ENCODE results near the gene PHACTR2. TPM values are rescaled to one million over a fixed set of nuclear protein-coding genes. Genes with fewer than 3 reads are reported as not detected.

PHACTR2 gene
- total RNA-seq, 2 experiments from 2014 or later, result 19.6 to 25.0 TPM

DNA sequence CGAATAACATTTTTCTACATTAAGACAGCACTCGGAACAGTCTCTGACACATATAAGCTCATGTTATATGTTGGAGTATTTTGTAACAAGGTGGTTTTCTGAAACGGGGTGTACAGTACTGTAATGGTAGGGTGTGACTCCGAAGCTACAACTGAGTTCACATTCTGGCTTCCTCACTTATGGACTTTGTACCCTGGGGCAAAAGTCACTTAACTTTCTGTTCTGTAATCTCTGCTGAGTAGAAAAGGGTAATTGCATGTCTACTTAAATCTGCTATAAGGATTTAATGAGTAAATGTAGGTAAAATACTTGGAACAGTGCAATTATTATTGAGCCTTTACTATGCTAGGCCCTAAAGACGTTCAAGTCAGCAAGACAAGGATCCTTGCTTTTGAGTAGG, 160.6 kb downstream of the PHACTR2 start:
- Mint-ChIP-seq H3K27ac (no peak overlapping the region), H3K27me3 (no peaks in the 10 kb centered on the region), H3K4me3 (no peak overlapping the region), H3K9me3 (no peaks in the 10 kb centered on the region), H3K4me1 (ENCODE audit: low read depth) (peaks cover 7% of the 10 kb centered on the region), H3K36me3 (ENCODE audit: low read depth) (peaks cover 8% of the 10 kb centered on the region)
- Histone ChIP-seq H3K27ac (ENCODE audit: low read depth in 1 of 2, low read length in 2 of 2) (no peak overlapping the region), H3K36me3 (ENCODE audit: insufficient read depth, low read length) (no peaks in the 10 kb centered on the region), H3K4me3 (ENCODE audit: low read length) (no peak overlapping the region), H3K27me3 (ENCODE audit: control insufficient read depth in 1 of 2, insufficient read depth in 2 of 2, low read length in 2 of 2) (no peaks in the 10 kb centered on the region), H3K9me3 (ENCODE audit: control insufficient read depth in 1 of 2, insufficient read depth in 1 of 2, low read length in 2 of 2) (no peaks in the 10 kb centered on the region), H3K4me1 (ENCODE audit: insufficient read depth, low read length) (peaks cover 9% of the 10 kb centered on the region)
- DNase-seq (no peak), ATAC-seq (ENCODE audit: poor library complexity) (no peak)
- CTCF ChIA-PET, result no interaction called here
- TF ChIP-seq CTCF (IDR thresholded peaks at IDR 0.05), result no peak
- POLR2A ChIA-PET, result no interaction called here
- intact Hi-C loops (cut with DNase I, micrococcal nuclease), result no loop called here

DNA sequence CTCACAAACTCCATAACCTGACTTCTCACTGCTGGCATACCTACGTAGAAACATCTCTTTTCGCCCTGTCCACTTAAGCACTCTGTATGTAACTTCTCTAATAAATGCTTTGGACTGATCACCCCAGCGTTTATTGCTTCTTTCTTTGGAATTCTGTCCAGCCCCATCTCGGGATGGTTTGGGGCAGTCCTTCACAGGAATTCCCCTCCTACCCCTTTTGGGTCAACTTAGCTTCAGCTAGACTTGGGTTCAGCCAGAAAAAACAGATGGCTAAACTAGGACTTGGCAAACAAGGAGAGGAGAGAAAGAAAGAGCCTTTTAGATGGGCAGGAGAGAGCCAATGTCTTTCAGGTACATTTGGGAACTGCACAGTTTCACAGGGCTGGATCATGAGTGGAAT, 161.4 kb downstream of the PHACTR2 start:
- no peak overlapping the region for H3K4me3 ChIP-seq (ENCODE audit: low read length)
- DNase-seq (no peak), ATAC-seq (ENCODE audit: poor library complexity) (no peak)
- TF ChIP-seq CTCF (IDR thresholded peaks at IDR 0.05), result no peak
- no peaks in the 10 kb centered on the region for H3K27me3 ChIP-seq (ENCODE audit: control insufficient read depth in 1 of 2, insufficient read depth in 2 of 2, low read length in 2 of 2)
- peaks cover 15% of the 10 kb centered on the region for H3K4me1 Mint-ChIP-seq (ENCODE audit: low read depth)
- ChIA-PET POLR2A (no interaction called here), CTCF (no interaction called here)
- H3K27ac Mint-ChIP-seq, result no peak overlapping the region
- H3K27me3 Mint-ChIP-seq, result no peaks in the 10 kb centered on the region
- intact Hi-C loops (cut with DNase I, micrococcal nuclease), result no loop called here
- H3K4me3 Mint-ChIP-seq, result no peak overlapping the region
- peaks cover 16% of the 10 kb centered on the region for H3K36me3 Mint-ChIP-seq (ENCODE audit: low read depth)
- no peaks in the 10 kb centered on the region for H3K36me3 ChIP-seq (ENCODE audit: insufficient read depth, low read length)
- H3K4me1 ChIP-seq (ENCODE audit: insufficient read depth, low read length), result peaks cover 17% of the 10 kb centered on the region
- no peaks in the 10 kb centered on the region for H3K9me3 Mint-ChIP-seq
- no peaks in the 10 kb centered on the region for H3K9me3 ChIP-seq (ENCODE audit: control insufficient read depth in 1 of 2, insufficient read depth in 1 of 2, low read length in 2 of 2)
- H3K27ac ChIP-seq (ENCODE audit: low read depth in 1 of 2, low read length in 2 of 2), result no peak overlapping the region

DNA sequence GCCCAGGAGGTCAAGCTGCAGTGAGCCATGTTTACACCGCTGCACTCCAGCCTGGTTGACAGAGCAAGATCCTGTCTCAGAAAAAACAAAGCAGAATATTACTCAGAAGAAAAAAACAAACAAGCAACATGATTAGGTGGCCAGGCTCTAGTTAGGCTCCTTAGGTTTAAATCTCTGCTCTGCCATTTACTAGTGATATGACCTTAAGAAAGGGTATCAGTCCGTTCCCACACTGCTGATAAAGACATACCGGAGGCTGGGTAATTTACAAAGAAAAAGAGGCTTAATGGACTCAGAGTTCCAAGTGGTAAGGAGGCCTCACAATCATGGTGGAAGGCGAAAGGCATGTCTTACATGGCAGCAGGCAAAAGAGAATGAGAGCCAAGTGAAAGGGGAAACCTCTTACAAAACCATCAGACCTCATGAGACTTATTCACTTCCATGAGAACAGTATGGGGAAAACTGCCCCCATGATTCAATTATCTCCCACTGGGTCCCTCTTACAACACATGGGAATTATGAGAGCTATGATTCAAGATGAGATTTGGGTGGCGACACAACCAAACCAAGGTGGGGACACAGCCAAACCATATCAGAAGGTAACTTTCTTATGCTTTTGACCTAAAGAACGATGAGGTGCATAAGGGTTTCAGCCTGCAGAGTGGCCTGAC, 163.0 kb downstream of the PHACTR2 start:
- no peaks in the 10 kb centered on the region for H3K27me3 Mint-ChIP-seq
- peak overlapping the region; percentile 72 for H3K4me3 Mint-ChIP-seq
- peak overlapping the region; percentile 66 for H3K27ac Mint-ChIP-seq
- no peaks in the 10 kb centered on the region for H3K9me3 Mint-ChIP-seq
- Histone ChIP-seq H3K4me1 (ENCODE audit: insufficient read depth, low read length) (peaks cover 23% of the 10 kb centered on the region), H3K9me3 (ENCODE audit: control insufficient read depth in 1 of 2, insufficient read depth in 1 of 2, low read length in 2 of 2) (no peaks in the 10 kb centered on the region), H3K27ac (ENCODE audit: low read depth in 1 of 2, low read length in 2 of 2) (no peak overlapping the region), H3K4me3 (ENCODE audit: low read length) (no peak overlapping the region), H3K27me3 (ENCODE audit: control insufficient read depth in 1 of 2, insufficient read depth in 2 of 2, low read length in 2 of 2) (no peaks in the 10 kb centered on the region), H3K36me3 (ENCODE audit: insufficient read depth, low read length) (peaks cover 8% of the 10 kb centered on the region)
- no peak for TF ChIP-seq CTCF (IDR thresholded peaks at IDR 0.05)
- peaks cover 30% of the 10 kb centered on the region for H3K36me3 Mint-ChIP-seq (ENCODE audit: low read depth)
- CTCF ChIA-PET, result no interaction called here
- intact Hi-C loops (cut with DNase I, micrococcal nuclease), result loop anchor here (5.0 to 10.0 kb wide), 9 partner anchors 222 to 1693 kb away; partner anchors contain the start of genes ADAT2 (in 2 of the 2), PEX3 (in 2 of the 2), AIG1 (in 1 of the 2) and NMBR (in 1 of the 2)
- H3K4me1 Mint-ChIP-seq (ENCODE audit: low read depth), result peaks cover 23% of the 10 kb centered on the region
- no peak for ATAC-seq (ENCODE audit: poor library complexity)
- DNase-seq, result no peak
- POLR2A ChIA-PET, result interaction anchor here (0.6 kb wide), 1 partner anchor 1663 kb away, joined by 3 read pairs; no protein-coding TSS in a partner anchor

Measured in CD4-positive, alpha-beta T cell (primary cell).